ENCODE measurements around the gene TRPV4.

TRPV4 gene

DNA sequence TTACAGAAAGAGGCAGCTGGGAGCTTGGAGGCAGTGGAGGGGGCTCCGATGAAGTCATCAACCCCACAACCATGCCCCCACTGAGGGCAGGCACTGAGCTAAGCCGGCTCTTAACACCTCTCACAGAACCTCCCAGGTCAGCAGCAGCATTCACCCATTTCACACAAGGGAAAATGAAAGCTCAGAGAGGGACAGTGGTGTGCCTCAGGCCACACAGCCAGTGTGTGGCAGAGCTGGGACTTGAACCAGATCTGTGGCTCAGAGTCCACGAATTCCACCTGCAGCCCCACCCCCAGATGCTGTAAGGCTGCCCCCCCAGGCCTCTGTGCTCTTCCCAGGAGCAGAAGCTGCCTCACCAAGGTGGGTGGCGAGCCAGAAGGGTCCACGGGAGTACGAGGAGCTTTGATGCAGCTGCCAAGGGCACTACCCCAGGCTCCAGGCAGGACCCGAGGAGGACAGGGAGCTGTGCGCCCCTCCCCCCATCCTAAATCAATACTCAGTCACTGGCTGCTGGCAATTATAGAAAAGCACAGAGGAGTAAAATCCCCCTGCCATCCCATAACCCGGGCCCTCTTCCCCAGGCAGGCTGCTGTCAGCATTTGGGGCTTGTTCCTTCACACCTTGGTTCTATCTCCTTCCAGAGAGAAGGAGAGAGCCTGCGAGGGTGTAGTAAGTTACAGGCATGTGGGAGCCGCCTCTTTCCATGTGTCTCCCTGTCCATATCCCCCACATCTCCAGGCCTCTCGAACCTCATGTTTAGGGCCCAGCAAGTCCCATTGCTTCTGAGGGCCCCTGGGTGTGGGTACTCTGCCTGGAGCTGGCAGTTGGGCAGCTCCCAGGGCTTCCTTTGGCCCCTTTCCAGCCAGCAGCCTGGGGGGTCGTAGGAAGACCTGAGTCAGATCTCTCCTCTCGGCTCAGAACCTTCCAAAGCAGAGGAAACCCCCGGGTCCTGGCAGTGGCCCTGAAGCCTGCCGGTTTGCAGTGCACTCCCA is 72.0 kb downstream of the TRPV4 start:
- no peak for DNase-seq

- no peak for DNase-seq
These were observed 72.9 kb downstream of the TRPV4 start for GRCh38 chr12:109760031-109760929.

GRCh38 chr12:109759595-109759994 is 73.6 kb downstream of the TRPV4 start:
- DNase-seq, result no peak

DNA sequence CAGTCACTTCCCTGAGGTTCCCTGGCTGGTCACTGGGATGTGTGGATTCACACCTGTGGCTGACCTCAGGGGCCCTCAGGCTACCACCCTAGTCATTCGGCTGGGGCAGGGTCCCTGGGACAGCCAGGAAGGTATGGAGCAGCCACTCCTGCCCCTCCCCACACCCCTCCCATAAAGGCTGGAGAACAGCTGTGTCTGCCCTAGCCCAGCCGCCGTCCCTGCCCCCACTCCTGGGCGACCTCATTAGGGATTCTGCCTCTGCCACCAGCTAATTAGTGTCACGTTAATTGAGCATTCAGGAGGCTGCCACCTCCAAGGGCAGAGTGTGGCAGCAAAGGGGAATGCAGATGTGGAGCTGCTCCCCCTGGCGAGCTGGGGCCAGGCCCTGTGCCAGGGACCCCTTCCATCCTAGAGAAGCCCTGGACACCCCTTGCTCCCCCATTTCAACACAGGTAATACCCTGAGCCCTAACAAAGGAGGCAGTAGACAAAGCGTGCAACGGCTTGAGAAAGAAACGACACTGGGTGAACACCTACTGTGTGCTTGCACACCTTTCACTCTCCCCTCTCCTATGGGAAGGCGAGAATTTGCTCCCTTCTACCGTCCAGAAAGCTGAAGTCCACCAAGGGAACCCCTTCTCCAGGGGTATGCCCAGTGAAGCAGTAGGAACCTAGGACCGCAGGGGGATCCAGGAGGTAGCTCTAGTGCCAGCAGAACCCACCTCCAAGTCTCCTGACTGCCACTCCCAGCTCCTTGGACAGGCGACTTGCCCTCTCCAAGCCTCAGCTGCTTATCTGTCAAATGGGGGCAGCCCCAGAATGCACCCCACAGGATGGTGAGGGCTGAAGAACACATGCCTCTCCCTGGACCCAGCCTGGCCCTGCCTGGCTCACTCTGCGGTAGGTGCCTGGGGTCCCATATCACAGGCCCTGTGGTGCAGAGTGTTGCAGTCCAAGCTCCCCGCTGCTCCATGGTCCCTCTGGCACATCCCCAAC is 74.5 kb downstream of the TRPV4 start:
- DNase-seq, result no peak

DNA sequence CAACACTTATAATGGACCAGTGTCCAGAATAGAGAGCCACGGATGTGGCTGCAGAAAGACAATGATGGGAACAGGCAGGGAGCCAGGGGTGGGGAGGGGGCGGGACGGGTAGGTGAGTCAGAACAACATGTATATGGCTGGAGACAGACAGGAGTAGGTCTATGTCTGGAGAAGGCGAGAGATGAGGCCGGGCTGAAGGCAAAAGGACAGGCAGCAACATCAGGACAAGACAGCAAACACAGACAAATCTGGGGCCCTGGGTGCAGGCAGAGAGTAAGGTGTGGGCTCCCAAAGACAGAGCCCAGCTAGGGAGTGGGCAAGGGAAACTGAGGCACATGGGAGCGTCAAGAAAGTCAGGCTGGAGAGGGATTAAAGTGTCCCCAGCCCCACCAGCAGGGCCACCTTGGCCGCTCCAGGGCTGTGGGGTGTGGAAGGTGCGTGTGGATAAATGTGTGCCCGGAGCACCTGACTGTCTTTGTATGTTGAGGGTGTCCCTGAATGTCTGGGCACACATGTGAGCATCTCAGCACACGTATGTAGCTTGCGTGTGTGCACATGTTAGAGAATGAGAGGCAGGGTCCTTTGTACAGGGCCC is 75.4 kb downstream of the TRPV4 start:
- DNase-seq, result no peak

- no peak for DNase-seq
These were observed 76.7 kb downstream of the TRPV4 start for GRCh38 chr12:109756457-109756856.

GRCh38 chr12:109753959-109754358 is 79.2 kb downstream of the TRPV4 start:
- DNase-seq, result no peak

DNA sequence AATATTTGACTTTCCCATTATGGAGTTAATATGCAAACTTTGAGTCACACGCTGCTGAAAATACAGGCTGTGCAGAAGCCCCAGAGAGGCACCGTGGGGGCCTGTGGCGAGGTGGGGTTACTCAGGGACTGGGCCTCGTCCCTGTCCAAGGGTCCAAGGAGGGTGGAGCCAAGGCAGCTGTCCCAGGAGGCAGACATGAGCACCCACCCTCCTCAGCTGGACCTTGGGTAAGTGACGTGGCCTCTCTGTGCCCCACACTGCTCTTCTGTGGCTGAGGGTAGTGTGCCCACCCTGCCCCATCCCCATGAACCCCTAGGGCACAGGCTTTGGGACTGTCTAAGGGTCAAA is 80.2 kb downstream of the TRPV4 start:
- no peak for DNase-seq

GRCh38 chr12:109752117-109753053 is 80.8 kb downstream of the TRPV4 start:
- no peak for DNase-seq

DNA sequence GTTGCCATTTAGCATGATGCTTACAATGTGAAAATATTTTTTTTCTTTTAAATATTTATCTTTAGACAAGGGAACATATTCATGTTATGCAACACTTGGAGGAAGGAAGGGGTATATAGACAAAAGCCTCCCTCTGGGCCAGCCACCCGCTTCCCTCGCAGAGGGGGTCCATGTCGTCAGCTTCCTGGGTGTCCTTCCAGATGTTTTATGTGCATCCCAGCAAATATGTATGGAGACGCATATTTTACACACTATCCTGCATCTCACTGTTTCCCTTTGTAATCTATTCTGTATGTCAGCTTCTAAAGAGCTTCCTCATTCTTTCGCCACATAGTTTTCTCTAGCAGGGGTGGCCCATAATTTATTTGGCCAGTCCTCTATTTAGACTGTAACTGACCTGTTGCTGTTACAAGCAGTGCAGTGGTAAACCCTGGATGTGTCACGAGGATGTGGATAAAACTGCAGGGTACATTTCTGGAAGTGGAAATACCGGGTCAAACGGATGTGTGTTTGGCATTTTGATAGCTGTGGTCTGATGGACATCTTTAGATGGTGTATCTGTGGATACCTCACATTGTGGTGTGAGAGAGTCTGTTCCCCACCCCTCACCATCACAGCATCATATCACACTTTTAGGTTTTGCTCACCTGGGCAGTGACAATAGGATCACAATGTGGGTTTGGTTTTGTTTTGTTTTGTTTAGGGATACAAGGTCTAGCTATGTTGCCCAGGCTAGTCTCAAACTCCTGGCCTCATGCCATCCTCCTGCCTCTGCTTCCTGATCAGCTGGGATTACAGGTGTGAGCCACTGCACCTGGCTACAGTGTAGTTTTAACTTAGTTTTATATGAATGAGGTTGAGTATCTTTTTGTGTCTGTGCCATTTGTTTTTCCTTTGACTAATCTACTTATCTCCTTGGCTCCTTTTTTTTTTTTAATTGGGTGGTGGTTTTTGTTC is 87.9 kb downstream of the TRPV4 start:
- no peak for DNase-seq

DNA sequence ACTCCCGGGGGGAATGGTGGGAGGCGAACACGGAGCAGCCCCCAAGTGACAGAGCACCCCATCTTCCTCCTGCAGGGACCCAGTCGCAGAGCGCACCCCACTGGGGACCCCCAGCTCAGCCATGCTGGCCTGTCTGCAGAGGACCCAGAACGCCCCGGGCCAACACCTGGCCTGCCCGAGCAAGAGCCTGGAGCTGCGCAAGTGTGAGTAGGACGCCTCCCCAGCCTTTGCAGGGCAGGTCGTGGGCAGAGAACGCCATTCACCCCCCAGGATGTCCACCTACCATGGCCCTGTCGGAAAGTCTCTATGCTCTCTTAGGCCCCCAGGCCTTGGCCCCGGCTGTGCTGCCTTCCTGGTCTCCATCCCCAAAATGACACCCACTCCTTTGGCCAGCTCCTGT is 89.2 kb downstream of the TRPV4 start:
- no peak for DNase-seq

DNA sequence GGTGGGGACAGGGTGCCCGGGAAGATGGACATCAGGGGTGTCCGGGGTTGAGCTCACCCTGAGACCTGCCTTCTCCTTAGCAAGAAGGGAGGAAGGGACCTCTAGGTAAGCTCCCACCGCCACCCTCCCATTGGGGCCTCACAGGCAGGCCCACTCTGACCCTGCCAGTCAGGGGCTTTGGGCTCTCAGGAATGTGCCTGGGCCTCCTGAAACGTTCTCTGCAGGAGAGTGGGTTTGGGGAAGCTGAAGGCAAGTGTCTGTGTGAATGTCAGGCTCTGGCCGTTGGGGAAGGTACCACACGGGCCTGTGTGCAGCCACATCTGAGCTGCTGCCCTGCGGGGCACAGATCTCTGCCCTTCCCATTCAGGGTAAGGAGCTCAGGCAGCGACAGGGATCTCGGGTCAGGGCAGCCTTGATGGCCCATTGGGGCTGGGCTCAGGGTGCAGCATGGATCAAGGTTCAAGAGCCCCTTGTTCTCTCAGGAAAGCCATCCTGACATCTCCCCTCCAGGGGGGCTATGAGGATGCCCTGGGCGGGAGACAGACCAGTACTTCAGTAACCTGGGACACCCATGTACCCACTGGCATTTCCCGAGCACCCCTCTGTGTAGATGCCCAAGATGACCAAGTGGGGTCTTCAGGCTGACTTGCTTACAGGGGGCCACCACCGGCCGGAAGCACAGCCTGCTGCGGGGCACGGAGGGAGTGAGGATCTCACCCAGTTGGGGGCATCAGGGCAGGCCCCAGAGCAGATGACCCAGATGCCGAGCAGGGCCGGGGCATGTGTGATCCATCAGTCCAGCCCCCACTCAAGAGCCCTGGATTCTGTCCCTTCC is 89.9 kb downstream of the TRPV4 start:
- DNase-seq, result no peak

- no peak for DNase-seq
These were observed 91.1 kb downstream of the TRPV4 start for GRCh38 chr12:109741970-109742703.

DNA sequence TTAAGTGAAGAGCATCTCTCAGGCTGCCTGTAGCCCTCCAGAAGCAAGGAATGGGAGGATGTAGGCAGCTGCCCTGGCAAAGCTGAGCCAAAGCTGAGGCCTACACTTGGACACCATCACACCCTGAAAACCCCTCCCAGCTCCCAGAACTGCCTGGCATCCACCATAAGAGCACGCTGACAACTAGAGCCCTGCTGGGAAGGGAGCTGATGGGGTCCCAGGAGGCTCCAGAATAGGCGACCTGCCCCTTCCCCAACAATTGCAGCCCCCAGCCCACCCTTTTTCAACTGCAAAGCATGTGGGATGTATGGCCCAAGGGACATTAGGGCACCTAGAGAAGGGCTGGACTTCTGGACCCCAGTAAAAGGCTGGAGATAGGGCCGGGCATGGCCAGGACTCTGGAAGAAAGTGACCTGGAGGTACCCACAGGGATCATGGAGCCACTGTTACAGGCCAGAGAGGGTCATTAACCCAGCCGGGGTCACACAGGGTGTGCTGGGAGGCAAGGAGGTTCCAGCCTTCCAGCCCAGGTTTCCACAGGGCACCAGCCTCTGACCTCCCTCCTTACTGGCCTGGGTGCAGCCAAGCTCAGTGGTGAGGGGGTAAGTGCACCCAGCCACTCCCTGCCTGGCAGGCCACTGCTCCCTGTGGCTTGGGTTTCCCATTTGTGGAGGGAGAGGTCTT is 91.8 kb downstream of the TRPV4 start:
- DNase-seq, result no peak

DNA sequence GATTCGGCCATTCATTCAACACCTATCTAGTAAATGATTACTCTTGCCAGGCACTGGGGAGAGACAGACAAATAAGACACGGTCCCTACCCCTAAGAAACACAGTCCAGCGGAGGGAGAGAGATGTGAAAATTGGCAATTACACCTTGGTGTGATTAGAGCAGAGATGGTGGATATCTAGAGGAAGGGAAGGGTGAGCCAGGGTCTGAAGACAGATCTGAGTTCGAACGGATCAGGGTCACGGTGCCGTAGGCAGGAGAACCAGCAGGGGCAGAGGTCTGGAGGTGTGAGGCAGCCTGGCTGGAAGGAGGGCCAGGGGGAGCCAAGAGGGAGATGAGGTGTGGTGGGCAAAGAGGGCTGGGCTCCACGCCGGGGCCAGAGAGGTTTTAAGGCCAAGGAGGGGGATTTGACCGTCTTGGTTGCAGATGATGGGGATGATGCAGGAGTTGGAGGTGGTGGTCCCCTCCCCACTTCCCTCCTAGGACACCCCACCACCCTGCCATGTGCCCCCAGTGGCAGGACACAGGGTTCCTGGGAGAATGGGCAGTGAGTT is 92.4 kb downstream of the TRPV4 start:
- no peak for DNase-seq

DNA sequence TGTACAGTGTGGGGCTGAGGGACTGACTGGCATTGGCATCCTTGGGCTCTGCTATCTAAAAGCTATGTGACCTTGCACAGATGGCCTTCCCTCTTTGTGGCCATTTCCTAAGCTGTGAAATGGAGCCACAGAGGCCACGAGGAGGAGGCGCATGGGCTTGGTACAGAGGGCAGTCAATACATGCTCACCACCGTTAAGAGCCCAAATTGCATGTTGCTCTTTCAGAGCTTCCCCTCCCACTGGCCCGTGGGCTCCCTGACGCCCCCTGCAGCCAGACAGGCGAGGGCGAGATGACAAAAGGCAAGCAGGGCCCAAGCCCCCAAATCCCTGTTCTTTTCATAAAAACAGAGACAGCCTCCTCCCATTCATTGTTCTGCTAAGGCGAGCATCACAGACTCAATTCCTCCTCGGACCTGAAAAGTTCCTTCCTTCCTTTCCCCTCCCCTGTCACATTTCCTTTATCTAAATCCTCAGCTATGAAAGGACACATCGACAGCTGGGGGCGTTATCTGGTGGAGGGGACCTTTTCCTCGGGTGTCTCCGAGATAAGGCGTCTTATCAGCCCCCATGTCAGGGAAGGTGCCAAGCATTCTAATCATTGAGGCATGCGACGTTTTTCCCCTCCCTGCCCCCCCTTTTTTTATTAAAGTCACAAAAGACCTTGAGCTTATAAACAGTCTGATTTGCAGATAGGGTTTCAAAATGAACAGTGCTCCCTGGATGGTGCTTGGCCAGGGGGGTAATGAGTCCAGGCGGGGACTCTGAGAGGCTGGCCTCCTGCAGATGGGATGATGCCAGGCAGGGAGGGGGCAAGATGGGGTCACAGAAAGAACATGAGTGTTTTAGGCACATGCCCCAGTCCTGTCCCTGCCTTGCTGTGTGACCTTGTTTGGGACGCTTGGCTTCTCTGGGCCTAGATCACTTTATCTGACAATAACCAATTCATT is 93.2 kb downstream of the TRPV4 start:
- DNase-seq, result no peak
